HepG2 (cell line): ENCODE measurements around the gene NABP1. TPM values are rescaled to one million over a fixed set of nuclear protein-coding genes. Genes with fewer than 3 reads are reported as not detected.

ENCODE experiments used
- CBX1 ChIP-seq: IDR thresholded peaks from one replicate; pipeline ENCODE4 v1.6.1; 2016; ENCODE audit warnings: antibody characterized with exemption, low read depth
- HNF4A ChIP-seq: sonication (generic); formaldehyde crosslinking; IDR thresholded peaks from 2 replicates; pipeline ENCODE4 v1.4.0; 2020; ENCODE audit warnings: missing genetic modification reagents
- KDM5B ChIP-seq: sonication (generic); formaldehyde crosslinking; IDR thresholded peaks from 2 replicates; pipeline ENCODE4 v1.4.0; 2020; ENCODE audit warnings: missing genetic modification reagents, mild to moderate bottlenecking, borderline replicate concordance
- MIXL1 ChIP-seq: IDR thresholded peaks from 2 replicates; pipeline ENCODE4 v1.6.1; 2016
- MXD4 ChIP-seq: IDR thresholded peaks from 2 replicates; pipeline ENCODE4 v1.6.1; 2016; ENCODE audit warnings: mild to moderate bottlenecking, missing biosample characterization, missing genetic modification reagents
- NFKBIZ ChIP-seq: IDR thresholded peaks from 2 replicates; pipeline ENCODE4 v1.6.1; 2018; ENCODE audit warnings: missing genetic modification reagents, missing compliant biosample characterization
- SOX5 ChIP-seq: IDR thresholded peaks from 2 replicates; pipeline ENCODE4 v1.6.1; 2016; ENCODE audit warnings: borderline replicate concordance
- TCF7L2 ChIP-seq: IDR thresholded peaks from 2 replicates; pipeline ENCODE4 v1.6.1; 2011; ENCODE audit warnings: mild to moderate bottlenecking, low read depth, low read length, moderate library complexity
- TP53 ChIP-seq: sonication (generic); formaldehyde crosslinking; conservative IDR thresholded peaks from 2 replicates; pipeline ENCODE4 v1.4.0; 2020; ENCODE audit warnings: missing genetic modification reagents
- ZFP36L1 ChIP-seq: sonication (generic); formaldehyde crosslinking; IDR thresholded peaks from 2 replicates; pipeline ENCODE4 v1.8.0; 2022; ENCODE audit warnings: mild to moderate bottlenecking, missing genetic modification reagents, moderate library complexity
- ZNF563 ChIP-seq: sonication (generic); formaldehyde crosslinking; IDR thresholded peaks from 2 replicates; pipeline ENCODE4 v1.8.0; 2022; ENCODE audit warnings: mild to moderate bottlenecking, moderate library complexity, missing genetic modification reagents
- ZNF777 ChIP-seq: sonication (generic); formaldehyde crosslinking; IDR thresholded peaks from 2 replicates; pipeline ENCODE4 v1.4.0; 2020; ENCODE audit warnings: missing genetic modification reagents
- ZNF839 ChIP-seq: sonication (generic); formaldehyde crosslinking; IDR thresholded peaks from 2 replicates; pipeline ENCODE4 v1.4.0; 2020; ENCODE audit warnings: missing genetic modification reagents, mild to moderate bottlenecking, borderline replicate concordance
- ZZZ3 ChIP-seq: sonication (generic); formaldehyde crosslinking; IDR thresholded peaks from 2 replicates; pipeline ENCODE4 v1.4.0; 2020; ENCODE audit warnings: missing genetic modification reagents, mild to moderate bottlenecking, borderline replicate concordance
- polyA plus RNA-seq, 8 experiments: library from polyadenylated mRNA; depleted of rRNA in 3 of 8; stranded (reverse) in 7 of 8; unstranded in 1 of 8; fragments of >200 nt; fragmentation: Illumina TruSeq in 4 of 8; extraction: Trizol in 4 of 8; gene quantifications; 2 replicates each; pipeline versions ENCODE4 v1.2.1 to v1.2.3, GENCODE V29; 2011 to 2016; ENCODE audit warnings: low read depth in 4 of 8, missing spikeins in 1 of 8, mixed read lengths in 1 of 8; ENCODE audit not compliant: insufficient read depth in 1 of 8
- total RNA-seq, 5 experiments: library from RNA; depleted of rRNA; stranded (reverse); fragments of >200 nt; fragmentation: Illumina TruSeq; extraction: Trizol; gene quantifications; 2 replicates each; pipeline ENCODE4 v1.2.3, GENCODE V29; 2016; ENCODE audit warnings: low read depth in 1 of 5
- TF ChIP-seq, protein P1 (sequence below): sonication (generic); formaldehyde crosslinking; IDR thresholded peaks from 2 replicates; pipeline ENCODE4 v1.5.1; 2020; ENCODE audit warnings: mild to moderate bottlenecking, missing genetic modification reagents
- TF ChIP-seq, protein P2 (sequence below): sonication (generic); formaldehyde crosslinking; IDR thresholded peaks from 2 replicates; pipeline ENCODE4 v1.5.0; 2020; ENCODE audit warnings: missing genetic modification reagents

Gene NABP1
- total and polyA plus RNA-seq, 2 of the 13 experiments (the other 11 are each of a cell fraction or from before 2014, with no cell fraction given) = 14.9 to 19.8 TPM

DNA sequence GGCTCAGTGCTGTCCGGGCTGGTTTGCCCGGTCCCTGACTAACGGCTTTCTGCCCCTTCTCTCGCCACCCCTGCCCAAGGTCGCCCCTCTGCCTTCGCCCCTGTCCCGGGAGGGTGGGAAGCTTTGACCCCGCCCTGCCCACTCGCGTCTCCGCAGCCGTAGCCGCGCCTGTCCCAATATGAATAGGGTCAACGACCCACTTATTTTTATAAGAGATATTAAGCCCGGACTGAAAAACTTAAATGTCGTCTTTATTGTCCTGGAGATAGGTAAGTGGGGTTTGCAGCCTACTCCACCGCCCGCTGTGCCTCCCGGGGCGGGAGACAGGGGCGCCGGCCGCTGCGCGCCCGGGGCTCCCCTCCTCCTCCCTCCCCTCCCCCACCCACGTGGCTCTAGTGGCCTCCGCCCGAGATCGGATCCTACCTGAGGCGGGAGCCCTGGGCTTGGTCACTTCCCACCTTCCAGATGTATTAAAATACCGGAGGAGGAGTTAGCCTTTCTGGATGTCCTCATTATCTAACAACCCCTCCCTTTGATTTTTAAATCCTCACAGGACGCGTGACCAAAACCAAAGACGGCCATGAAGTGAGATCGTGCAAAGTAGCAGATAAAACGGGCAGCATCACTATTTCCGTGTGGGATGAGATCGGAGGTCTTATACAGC, 633 bp downstream of the NABP1 start (continued):
- TF ChIP-seq ZNF777 (CRISPR knock-in tag) (no peak), ZNF839 (CRISPR knock-in tag) (no peak), HNF4A (CRISPR knock-in tag) (no peak), ZZZ3 (CRISPR knock-in tag) (no peak), SOX5 (CRISPR knock-in tag) (no peak), CBX1 (no peak), TP53 (CRISPR knock-in tag) (no peak), KDM5B (CRISPR knock-in tag) (0 out of 2 replicates have a peak, but pooled peaks have one; percentile 11), ZFP36L1 (CRISPR knock-in tag) (no peak), ZNF563 (CRISPR knock-in tag) (peak; percentile 49), NFKBIZ (CRISPR knock-in tag) (no peak), MXD4 (CRISPR knock-in tag) (no peak), TCF7L2 (no peak), MIXL1 (CRISPR knock-in tag) (no peak)
- TF ChIP-seq, protein P1, sequence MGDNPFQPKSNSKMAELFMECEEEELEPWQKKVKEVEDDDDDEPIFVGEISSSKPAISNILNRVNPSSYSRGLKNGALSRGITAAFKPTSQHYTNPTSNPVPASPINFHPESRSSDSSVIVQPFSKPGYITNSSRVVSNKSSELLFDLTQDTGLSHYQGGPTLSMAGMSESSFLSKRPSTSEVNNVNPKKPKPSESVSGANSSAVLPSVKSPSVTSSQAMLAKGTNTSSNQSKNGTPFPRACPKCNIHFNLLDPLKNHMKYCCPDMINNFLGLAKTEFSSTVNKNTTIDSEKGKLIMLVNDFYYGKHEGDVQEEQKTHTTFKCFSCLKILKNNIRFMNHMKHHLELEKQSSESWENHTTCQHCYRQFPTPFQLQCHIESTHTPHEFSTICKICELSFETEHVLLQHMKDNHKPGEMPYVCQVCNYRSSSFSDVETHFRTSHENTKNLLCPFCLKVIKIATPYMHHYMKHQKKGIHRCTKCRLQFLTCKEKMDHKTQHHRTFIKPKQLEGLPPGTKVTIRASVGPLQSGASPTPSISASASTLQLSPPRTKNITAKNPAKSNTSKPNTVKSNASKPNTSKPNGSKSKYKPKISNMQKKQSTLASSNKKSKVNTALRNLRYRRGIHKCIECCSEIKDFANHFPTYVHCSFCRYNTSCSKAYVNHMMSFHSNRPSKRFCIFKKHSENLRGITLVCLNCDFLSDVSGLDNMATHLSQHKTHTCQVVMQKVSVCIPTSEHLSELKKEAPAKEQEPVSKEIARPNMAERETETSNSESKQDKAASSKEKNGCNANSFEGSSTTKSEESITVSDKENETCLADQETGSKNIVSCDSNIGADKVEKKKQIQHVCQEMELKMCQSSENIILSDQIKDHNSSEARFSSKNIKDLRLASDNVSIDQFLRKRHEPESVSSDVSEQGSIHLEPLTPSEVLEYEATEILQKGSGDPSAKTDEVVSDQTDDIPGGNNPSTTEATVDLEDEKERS (CRISPR knock-in tag) = no peak
- TF ChIP-seq, protein P2, sequence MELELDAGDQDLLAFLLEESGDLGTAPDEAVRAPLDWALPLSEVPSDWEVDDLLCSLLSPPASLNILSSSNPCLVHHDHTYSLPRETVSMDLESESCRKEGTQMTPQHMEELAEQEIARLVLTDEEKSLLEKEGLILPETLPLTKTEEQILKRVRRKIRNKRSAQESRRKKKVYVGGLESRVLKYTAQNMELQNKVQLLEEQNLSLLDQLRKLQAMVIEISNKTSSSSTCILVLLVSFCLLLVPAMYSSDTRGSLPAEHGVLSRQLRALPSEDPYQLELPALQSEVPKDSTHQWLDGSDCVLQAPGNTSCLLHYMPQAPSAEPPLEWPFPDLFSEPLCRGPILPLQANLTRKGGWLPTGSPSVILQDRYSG (CRISPR knock-in tag) = no peak
